Esophagus (tissue), 2 donors: ENCODE results near the gene CPSF7. TPM values are rescaled to one million over a fixed set of nuclear protein-coding genes. Genes with fewer than 3 reads are reported as not detected.

Source experiments
- H3K27ac ChIP-seq, 2 donors: one replicate each; pipeline ENCODE4 v1.5.1; 2013; ENCODE audit warnings: low read depth in 2 of 2, mild to moderate bottlenecking in 2 of 2, inconsistent platforms in 1 of 2, low read length in 1 of 2, moderate library complexity in 1 of 2
- H3K27me3 ChIP-seq, 2 donors: one replicate each; pipeline ENCODE4 v1.6.1; 2013; ENCODE audit warnings: low read length in 2 of 2, control low read depth in 1 of 2, mild to moderate bottlenecking in 1 of 2; ENCODE audit not compliant: insufficient read depth in 2 of 2, control insufficient read depth in 1 of 2
- H3K36me3 ChIP-seq, 2 donors: one replicate each; pipeline ENCODE4 v1.6.1; 2013; ENCODE audit warnings: low read length in 1 of 2; ENCODE audit not compliant: control insufficient read depth in 2 of 2, insufficient read depth in 2 of 2
- H3K4me1 ChIP-seq, 2 donors: one replicate each; pipeline ENCODE4 v1.6.1; 2013; ENCODE audit warnings: low read length in 1 of 2; ENCODE audit not compliant: control insufficient read depth in 2 of 2, insufficient read depth in 2 of 2
- H3K4me3 ChIP-seq, 2 donors: one replicate each; pipeline ENCODE4 v1.5.1; 2013; ENCODE audit warnings: low read length in 2 of 2, mild to moderate bottlenecking in 2 of 2, low read depth in 1 of 2, moderate library complexity in 1 of 2
- H3K9me3 ChIP-seq, 2 donors: one replicate each; pipeline ENCODE4 v1.6.1; 2013; ENCODE audit warnings: mild to moderate bottlenecking in 2 of 2, low read depth in 1 of 2, low read length in 1 of 2, moderate library complexity in 1 of 2; ENCODE audit not compliant: control insufficient read depth in 2 of 2, insufficient read depth in 1 of 2
- WGBS, 2 donors: extraction: QIAGEN DNeasy Blood & Tissue Kit; methylation state at CpG; one replicate each; pipeline ENCODE4 v1.1.7; 2013; 5-methylcytosine and 5-hydroxymethylcytosine counted together
- polyA plus RNA-seq, 2 donors: library from polyadenylated mRNA; stranded (reverse); fragments of 200-250 nt; gene quantifications; one replicate each; pipeline ENCODE4 v1.2.3, GENCODE V29; 2013
- donor health status: healthy with polysubstance abuse.
- donor health status: Bipolar disorder and iron deficiency.

The CPSF7 gene
- polyA plus RNA-seq, 2 donors = 32.7 to 43.1 TPM

DNA sequence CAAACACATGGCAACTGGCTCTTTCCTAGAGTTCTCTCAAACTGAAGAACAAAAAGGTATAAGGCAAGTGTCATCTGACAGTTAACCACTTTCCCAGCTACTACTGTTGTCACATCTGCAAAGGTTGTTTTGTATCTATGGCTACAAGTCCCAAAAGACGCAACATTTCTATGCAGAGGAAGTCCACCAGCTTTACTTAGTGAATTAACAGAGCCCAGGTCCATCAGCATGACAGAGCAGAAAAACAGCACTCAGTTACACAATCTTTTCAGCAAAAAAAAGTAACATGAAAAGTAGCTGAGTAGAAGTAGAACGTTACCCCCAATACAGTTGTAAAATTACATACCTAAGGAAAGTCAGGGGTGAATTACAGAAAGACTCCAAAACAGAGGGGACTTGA lies 12.1 kb downstream of the CPSF7 start:
- H3K36me3 ChIP-seq = peaks cover 25 to 40% of the 10 kb centered on the region in 2 donors
- H3K4me3 ChIP-seq = no peak overlapping the region
- H3K27ac ChIP-seq = no peak overlapping the region
- H3K9me3 ChIP-seq = no peaks in the 10 kb centered on the region
- H3K4me1 ChIP-seq = no peaks in the 10 kb centered on the region
- 57 to 60% methylated on average over 2 of the region's 2 CpGs for WGBS, 2 donors
- H3K27me3 ChIP-seq = no peaks in the 10 kb centered on the region

DNA sequence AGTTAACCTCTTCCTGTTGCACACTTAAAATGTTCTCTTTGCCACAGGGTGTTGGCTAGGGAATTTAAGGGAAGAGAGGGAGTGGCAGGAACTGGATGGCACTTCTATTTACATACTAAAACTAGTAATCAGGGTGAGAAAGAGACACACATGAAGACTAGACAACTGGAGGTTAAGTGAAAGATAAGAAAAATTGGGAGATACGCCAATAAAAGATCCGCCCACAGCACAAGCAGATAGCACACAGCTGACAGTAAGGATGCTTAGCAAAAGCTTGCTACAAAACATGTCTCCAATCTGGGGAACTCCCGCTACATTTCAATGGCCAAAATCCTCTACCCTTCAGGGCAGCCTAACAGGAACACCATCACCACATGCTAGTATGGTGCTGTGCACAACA lies 12.8 kb downstream of the CPSF7 start:
- no peaks in the 10 kb centered on the region for H3K4me1 ChIP-seq
- H3K36me3 ChIP-seq = peaks cover 25 to 40% of the 10 kb centered on the region in 2 donors
- no peaks in the 10 kb centered on the region for H3K9me3 ChIP-seq
- no peak overlapping the region for H3K4me3 ChIP-seq
- 78 to 86% methylated on average over 3 of the region's 3 CpGs for WGBS, 2 donors
- H3K27ac ChIP-seq = peak overlapping the region in 1 of 2 donors; percentile 18
- H3K27me3 ChIP-seq = no peaks in the 10 kb centered on the region

DNA sequence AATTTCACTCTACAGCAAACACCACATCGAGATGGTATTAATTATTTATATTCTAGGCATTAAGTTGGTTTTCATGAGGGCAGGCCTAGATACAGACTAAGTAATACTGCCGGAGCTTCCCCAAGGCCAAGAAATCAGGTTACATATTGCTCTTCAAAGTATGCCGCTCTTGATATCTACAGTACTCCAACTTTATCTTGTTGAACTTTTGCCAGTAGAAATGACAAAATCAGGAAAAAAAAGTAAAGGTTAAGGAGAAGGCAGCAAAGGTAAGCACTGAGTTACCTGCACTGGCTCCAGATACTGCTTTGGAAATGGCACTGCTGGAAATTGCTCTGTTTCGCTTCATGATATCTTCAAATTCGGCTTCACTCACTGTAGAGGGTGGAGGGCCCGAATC lies 14.4 kb downstream of the CPSF7 start:
- H3K27me3 ChIP-seq = no peaks in the 10 kb centered on the region
- no peaks in the 10 kb centered on the region for H3K4me1 ChIP-seq
- peaks cover 37 to 42% of the 10 kb centered on the region in 2 donors for H3K36me3 ChIP-seq
- WGBS, 2 donors = 83 to 96% methylated on average over 6 of the region's 6 CpGs
- no peaks in the 10 kb centered on the region for H3K9me3 ChIP-seq
- H3K27ac ChIP-seq = no peak overlapping the region
- H3K4me3 ChIP-seq = no peak overlapping the region

DNA sequence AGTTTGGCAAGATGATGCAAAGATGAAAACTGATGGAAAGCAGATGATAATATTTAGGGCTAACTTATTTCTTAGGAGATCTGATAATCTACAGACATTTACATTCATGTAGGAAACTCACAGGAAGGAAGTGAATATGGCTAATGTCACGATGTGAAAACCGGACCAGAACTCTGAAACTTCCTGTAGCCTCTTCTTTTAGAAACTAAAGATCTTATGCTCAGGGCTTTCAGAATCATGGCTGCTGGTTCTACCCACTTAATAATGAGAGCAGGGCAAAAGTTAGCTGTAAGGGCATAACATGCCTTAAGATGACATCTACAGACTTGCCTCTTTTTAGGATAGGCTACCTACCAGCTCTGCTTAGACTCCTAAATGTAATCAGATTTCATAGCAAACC lies 15.2 kb downstream of the CPSF7 start:
- Histone ChIP-seq H3K36me3 (peaks cover 32 to 42% of the 10 kb centered on the region in 2 donors), H3K27ac (no peak overlapping the region), H3K4me1 (no peaks in the 10 kb centered on the region), H3K27me3 (no peaks in the 10 kb centered on the region), H3K9me3 (no peaks in the 10 kb centered on the region), H3K4me3 (no peak overlapping the region)
- 70% methylated on average over 2 of the region's 2 CpGs for WGBS, 2 donors

- no peak overlapping the region for H3K4me3 ChIP-seq
- H3K36me3 ChIP-seq = peaks cover 31 to 43% of the 10 kb centered on the region in 2 donors
- WGBS, 2 donors = 83% methylated on average over 3 of the region's 3 CpGs
- H3K27ac ChIP-seq = no peak overlapping the region
- H3K4me1 ChIP-seq = no peaks in the 10 kb centered on the region
- no peaks in the 10 kb centered on the region for H3K9me3 ChIP-seq
- no peaks in the 10 kb centered on the region for H3K27me3 ChIP-seq
Observed at GRCh38 chr11:61413496-61413895, 16.3 kb downstream of the CPSF7 start.

- no peaks in the 10 kb centered on the region for H3K27me3 ChIP-seq
- H3K9me3 ChIP-seq = no peaks in the 10 kb centered on the region
- WGBS, 2 donors = 78 to 88% methylated on average over 9 of the region's 9 CpGs
- no peaks in the 10 kb centered on the region for H3K4me1 ChIP-seq
- peaks cover 39 to 44% of the 10 kb centered on the region in 2 donors for H3K36me3 ChIP-seq
- H3K27ac ChIP-seq = no peak overlapping the region
- no peak overlapping the region for H3K4me3 ChIP-seq
Observed at GRCh38 chr11:61411589-61411988, 18.2 kb downstream of the CPSF7 start.

DNA sequence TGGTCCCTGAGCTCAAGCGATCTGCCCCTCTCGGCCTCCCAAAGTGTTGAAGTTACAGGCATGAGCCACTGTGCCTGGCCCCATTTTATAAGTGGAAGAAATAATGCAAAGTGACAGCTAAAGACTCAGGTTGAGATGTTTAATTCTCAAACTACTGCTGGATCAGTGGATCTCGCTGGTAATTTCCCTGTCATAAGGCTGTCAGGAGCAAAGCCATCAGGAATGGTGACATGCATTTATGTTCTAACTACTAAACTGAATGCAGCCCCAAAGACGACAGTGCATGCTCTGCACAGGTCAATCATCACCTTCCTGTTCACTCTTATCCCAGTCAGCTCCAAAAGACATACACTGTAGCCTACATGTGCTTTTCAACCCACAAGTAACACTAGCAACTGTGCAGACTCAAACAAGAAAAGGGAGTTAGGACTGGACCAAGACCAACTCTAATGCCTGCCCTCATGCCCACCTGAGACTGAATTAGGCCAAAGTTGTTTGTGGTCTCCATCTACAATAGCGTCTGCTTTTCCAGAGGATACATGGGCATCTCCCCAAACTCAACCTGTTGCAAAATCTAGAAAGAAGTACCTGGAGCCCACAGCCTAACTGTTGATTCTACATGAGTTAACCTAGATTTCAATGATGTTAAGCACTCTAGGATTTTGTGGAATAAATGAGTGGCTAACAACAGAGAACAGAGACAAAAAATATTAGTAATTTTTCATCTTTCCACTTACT lies 22.6 kb downstream of the CPSF7 start:
- Histone ChIP-seq H3K36me3 (peaks cover 42 to 49% of the 10 kb centered on the region in 2 donors), H3K27ac (no peak overlapping the region), H3K27me3 (no peaks in the 10 kb centered on the region), H3K9me3 (no peaks in the 10 kb centered on the region), H3K4me3 (no peak overlapping the region), H3K4me1 (no peaks in the 10 kb centered on the region)
- WGBS, 2 donors = 93 to 94% methylated on average over 5 of the region's 5 CpGs

- Histone ChIP-seq H3K4me3 (no peak overlapping the region), H3K27ac (no peak overlapping the region), H3K27me3 (no peaks in the 10 kb centered on the region), H3K4me1 (no peaks in the 10 kb centered on the region), H3K36me3 (peaks cover 35 to 42% of the 10 kb centered on the region in 2 donors), H3K9me3 (no peaks in the 10 kb centered on the region)
- 84 to 95% methylated on average over 2 of the region's 2 CpGs for WGBS, 2 donors
Observed at GRCh38 chr11:61406067-61406466, 23.7 kb downstream of the CPSF7 start.

- Histone ChIP-seq H3K36me3 (peaks cover 28 to 34% of the 10 kb centered on the region in 2 donors), H3K27ac (no peak overlapping the region), H3K9me3 (no peaks in the 10 kb centered on the region), H3K27me3 (no peaks in the 10 kb centered on the region), H3K4me3 (no peak overlapping the region), H3K4me1 (no peaks in the 10 kb centered on the region)
- 63 to 70% methylated on average over 4 of the region's 4 CpGs for WGBS, 2 donors
Observed at GRCh38 chr11:61404641-61405040, 25.1 kb downstream of the CPSF7 start.

- Histone ChIP-seq H3K4me3 (no peak overlapping the region), H3K27me3 (no peaks in the 10 kb centered on the region), H3K27ac (no peak overlapping the region), H3K36me3 (peaks cover 28 to 33% of the 10 kb centered on the region in 2 donors), H3K4me1 (no peaks in the 10 kb centered on the region), H3K9me3 (no peaks in the 10 kb centered on the region)
- WGBS, 2 donors = 60 to 75% methylated on average over 5 of the region's 5 CpGs
Observed at GRCh38 chr11:61404103-61404502, 25.7 kb downstream of the CPSF7 start.
